Amniotic stem cell (primary cell): Measurements from ENCODE around the gene STX2.

ENCODE experiments used
- DNase-seq: peaks from one replicate; lab custom pipeline; 2025; lab: John Stamatoyannopoulos, UW

STX2 gene

GRCh38 chr12:130831246-130831645, 7.8 kb downstream of the STX2 start:
- no peak for DNase-seq

DNA sequence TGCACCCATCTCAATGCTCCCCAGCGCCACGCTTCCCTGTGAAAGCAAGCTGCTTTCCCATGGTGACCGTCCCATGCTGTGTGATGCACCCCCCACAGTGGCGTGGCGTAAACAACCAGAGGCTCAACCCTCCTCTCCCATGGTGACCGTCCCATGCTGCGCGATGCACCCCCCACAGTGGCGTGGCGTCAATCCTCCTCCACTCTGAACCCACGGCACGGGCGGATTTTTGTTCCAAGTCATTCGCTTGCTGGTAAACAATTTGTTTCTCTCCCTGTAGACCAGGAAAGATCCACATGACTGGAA, 8.9 kb downstream of the STX2 start:
- no peak for DNase-seq

- DNase-seq, result no peak
Observed at GRCh38 chr12:130829391-130830245, 9.4 kb downstream of the STX2 start.

GRCh38 chr12:130828895-130829294, 10.2 kb downstream of the STX2 start:
- DNase-seq, result no peak

DNA sequence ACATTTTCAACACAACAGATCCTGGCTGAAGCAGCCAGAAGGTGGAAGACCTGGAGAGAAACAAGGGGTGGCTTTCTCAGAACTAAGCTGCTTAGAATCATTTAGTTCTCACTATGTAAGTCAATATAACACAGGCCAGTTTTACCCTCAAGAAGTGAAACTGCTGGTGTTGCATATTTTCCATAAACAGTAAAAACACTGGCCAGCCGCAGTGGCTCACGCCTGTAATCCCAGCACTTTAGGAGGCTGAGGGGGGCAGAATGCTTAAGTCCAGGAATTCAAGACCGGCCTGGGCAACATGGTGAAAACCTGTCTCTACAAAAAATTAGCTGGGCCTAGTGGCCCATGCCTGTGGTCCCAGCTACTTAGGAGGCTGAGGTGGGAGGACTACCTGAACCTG, 11.6 kb downstream of the STX2 start:
- DNase-seq, result no peak

DNA sequence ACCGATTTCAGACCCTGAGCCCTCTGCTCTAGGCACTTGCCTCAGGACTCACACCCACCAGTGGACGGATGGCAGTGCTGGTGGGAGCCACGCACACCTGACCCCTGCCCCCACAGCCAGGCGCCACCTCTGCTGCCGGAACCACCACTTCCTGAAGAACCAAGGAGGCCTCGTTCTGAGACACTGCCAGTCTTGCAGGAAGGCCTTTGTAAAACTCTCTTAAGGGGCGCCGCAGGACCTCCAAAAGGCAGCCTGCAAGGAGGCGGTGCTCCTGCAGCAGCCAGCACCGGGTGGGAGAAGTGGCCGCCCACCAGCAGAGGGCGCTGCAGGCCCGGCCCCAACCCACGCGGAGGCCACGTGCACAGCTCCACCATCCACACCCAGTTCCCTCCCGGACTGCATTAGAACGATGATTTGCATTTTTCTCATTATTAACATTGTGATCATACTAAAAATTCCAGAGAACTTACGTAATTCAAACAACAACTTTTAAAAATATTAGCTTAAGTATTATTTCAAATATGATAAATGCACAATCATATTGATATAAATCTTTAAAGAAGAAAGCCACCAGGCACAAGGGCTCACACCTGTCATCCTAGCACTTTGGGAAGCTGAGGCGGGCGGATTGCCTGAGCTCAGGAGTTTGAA, 12.8 kb downstream of the STX2 start:
- DNase-seq, result no peak

DNA sequence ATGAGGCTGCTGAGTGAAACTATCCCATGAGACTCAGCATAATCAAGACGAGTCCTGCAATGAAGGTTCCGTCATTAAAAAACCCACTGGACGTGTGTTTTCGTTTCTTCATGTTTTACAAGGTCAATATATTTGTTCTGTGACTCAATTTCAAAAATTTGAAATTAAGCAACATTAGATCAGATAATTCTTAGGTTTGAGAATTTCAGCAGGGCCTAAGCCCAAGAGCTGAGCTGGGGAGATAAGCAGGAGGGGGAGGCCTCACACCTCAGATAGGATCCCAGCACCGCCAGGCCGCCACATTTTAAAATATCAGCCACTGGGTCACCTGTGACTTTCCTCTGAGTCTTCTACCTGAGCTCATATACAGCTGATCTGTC, 13.3 kb downstream of the STX2 start:
- no peak for DNase-seq

GRCh38 chr12:130819681-130820080, 19.4 kb downstream of the STX2 start:
- no peak for DNase-seq

- no peak for DNase-seq
Observed at GRCh38 chr12:130818635-130819576, 20.1 kb downstream of the STX2 start.

- DNase-seq, result no peak
Observed at GRCh38 chr12:130818272-130818634, 20.8 kb downstream of the STX2 start.

- no peak for DNase-seq
Observed at GRCh38 chr12:130817804-130818203, 21.2 kb downstream of the STX2 start.

DNA sequence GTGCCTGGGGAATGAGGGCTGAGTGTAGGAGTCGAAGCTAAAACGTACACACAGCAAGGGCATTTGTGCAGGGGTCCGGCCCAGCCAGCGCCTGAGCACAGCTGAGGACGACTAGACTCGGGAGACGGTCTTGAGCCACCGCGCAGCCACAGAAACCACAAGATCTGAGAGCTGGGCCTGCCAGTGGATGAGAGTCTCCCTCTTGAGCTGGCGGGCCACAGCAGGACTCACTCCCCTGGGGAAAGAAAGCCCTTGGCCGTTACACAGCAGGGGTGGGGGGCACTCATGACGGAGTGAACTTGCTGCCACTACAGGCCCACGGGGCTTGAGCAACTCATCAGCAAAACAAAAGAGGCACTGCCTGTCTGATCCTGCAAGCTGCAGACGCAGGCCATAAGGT, 23.0 kb downstream of the STX2 start:
- no peak for DNase-seq

DNA sequence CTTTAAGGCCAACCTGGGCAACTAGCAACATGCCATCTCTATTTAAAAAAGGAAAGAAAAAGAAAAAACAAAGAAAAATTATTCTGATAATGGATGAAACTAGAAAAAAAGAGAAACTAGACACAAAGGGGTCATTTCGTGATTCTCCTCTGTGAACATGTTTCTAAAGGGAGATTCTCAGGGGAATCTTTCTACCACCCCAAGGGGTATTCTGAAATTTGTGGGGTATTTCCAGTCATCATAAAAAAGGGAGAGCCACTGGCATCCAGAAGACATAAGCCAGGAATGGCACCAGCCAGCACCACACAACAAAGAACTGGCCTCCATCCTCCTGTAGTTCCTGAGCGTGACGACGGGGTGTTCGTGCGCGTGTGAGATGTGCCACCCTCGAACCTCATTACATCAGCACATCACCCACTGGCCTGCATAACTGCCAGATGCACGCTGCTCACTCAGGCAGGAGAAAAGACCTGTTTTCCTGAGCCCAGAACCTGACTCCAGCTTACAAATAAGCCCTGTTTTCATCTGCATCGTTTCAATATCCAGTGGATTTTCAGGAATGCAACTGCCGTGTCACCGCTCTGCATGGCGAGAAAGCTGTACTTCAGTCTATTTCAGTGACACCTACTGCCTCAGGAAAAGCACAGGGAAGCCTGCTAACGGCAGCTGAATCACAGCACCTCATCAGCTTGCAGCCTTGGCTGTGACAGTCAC, 23.9 kb downstream of the STX2 start:
- no peak for DNase-seq

DNA sequence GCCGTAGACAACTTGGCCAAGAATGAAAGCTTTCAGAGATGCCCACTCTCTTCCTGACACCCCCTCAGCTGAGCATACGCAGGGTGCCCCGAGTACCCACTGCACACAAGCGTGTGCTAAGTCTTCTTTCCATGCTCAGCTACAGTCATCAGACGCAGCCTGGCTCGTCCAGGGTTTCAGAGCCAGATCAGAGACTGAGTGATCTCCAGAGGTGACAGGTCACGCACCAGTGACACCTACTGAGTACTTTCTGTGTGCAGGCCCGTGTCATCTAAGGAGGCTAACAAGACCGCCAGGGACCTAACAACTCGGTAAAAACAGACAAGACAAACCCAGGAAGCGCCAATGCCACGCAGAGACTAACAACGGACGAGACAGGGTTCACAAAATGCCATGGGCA, 25.1 kb downstream of the STX2 start:
- no peak for DNase-seq

- no peak for DNase-seq
Observed at GRCh38 chr12:130813436-130813835, 25.6 kb downstream of the STX2 start.

- no peak for DNase-seq
Observed at GRCh38 chr12:130809791-130810190, 29.3 kb downstream of the STX2 start.

DNA sequence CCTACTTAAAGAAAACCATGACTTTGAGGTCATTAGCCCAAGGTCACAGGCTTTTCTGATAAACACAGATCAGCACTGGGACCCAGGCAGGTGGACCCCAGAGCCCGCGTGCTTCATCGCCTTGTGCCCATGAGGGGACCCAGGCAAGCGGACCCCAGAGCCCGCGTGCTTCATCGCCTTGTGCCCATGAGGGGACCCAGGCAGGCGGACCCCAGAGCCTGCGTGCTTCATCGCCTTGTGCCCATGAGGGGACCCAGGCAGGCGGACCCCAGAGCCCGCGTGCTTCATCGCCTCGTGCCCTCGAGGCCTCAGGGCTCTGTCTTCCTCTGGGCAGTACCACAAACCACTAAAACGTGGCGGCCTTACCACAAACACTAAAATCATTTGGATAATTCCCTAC, 31.7 kb downstream of the STX2 start:
- no peak for DNase-seq

DNA sequence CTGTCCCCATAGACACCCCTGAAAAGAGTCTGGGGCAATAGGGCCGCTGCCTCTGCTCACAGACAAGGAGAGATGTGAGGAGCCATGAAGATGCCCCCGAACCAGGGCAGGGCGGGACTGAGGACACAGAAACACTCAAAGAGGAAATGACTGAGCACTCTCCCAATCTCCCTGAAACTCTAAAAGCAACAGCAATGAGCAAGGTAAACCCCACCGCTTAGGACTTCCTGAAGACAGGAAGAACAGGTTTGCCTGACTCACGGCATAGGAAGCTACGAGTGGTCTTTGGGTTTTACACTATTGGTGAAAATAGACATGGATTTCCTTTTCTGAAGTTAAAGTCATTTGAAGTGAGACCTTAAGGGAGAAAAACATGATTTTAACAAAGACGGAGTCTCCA, 32.5 kb downstream of the STX2 start:
- DNase-seq, result no peak

- no peak for DNase-seq
Observed at GRCh38 chr12:130805635-130806034, 33.4 kb downstream of the STX2 start.

DNA sequence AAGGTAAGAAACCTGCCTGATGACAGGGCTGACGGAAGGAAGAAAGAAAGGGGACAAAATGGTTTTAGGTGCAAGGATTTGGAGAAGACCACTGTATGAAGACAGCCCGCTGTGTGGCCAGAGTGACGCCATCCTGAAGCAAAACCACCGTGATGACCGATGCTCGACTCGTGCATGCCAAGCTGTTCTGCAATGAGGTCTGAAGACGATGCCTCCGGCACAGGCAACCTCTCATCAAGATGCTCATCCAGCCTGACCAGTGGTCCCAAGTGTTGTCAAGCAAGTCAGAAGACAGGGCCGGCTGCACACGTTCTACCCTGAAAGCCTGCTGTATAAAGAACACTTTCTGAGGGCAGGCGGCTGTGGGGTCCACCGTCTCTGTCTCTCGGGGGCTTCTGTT, 34.8 kb downstream of the STX2 start:
- DNase-seq, result no peak

DNA sequence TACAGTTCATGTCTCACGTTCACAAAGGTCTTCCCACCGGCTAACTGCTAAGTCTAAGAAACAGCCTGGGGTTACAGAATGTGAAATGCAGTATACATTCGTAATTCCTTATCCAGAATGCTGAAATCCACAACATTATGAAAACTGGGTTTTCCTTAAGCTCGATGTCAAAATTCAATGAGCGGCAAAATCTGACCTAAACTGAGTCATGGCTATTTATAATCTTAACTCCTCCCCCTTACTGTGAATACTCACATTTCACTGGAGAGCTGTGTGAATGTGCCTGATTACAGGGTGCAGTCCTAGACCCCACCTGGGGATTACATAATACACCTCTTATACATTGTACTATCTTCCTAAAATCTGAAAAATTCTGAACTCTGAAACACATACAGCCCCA, 35.3 kb downstream of the STX2 start:
- DNase-seq, result no peak

GRCh38 chr12:130800312-130800711, 38.7 kb downstream of the STX2 start:
- no peak for DNase-seq
